ENCODE results near the gene MT4.

GRCh38 chr16:56607109-56607618, 42.3 kb downstream of the MT4 start:
- TF ChIP-seq, protein P1, sequence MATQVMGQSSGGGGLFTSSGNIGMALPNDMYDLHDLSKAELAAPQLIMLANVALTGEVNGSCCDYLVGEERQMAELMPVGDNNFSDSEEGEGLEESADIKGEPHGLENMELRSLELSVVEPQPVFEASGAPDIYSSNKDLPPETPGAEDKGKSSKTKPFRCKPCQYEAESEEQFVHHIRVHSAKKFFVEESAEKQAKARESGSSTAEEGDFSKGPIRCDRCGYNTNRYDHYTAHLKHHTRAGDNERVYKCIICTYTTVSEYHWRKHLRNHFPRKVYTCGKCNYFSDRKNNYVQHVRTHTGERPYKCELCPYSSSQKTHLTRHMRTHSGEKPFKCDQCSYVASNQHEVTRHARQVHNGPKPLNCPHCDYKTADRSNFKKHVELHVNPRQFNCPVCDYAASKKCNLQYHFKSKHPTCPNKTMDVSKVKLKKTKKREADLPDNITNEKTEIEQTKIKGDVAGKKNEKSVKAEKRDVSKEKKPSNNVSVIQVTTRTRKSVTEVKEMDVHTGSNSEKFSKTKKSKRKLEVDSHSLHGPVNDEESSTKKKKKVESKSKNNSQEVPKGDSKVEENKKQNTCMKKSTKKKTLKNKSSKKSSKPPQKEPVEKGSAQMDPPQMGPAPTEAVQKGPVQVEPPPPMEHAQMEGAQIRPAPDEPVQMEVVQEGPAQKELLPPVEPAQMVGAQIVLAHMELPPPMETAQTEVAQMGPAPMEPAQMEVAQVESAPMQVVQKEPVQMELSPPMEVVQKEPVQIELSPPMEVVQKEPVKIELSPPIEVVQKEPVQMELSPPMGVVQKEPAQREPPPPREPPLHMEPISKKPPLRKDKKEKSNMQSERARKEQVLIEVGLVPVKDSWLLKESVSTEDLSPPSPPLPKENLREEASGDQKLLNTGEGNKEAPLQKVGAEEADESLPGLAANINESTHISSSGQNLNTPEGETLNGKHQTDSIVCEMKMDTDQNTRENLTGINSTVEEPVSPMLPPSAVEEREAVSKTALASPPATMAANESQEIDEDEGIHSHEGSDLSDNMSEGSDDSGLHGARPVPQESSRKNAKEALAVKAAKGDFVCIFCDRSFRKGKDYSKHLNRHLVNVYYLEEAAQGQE (IDR thresholded peaks at IDR 0.05; ENCODE audit: insufficient read depth in 1 of 2, low read depth in 2 of 2, low read length in 2 of 2): no peak
- TF ChIP-seq POLR2AphosphoS5 (IDR thresholded peaks at IDR 0.05; ENCODE audit: low read depth, low read length): no peak
- TF ChIP-seq TAF1 (IDR thresholded peaks at IDR 0.05; ENCODE audit: borderline replicate concordance, insufficient read depth, low read length): no peak

Data from PFSK-1 (cell line).